ENCODE data around the gene LYPD6.

DNA sequence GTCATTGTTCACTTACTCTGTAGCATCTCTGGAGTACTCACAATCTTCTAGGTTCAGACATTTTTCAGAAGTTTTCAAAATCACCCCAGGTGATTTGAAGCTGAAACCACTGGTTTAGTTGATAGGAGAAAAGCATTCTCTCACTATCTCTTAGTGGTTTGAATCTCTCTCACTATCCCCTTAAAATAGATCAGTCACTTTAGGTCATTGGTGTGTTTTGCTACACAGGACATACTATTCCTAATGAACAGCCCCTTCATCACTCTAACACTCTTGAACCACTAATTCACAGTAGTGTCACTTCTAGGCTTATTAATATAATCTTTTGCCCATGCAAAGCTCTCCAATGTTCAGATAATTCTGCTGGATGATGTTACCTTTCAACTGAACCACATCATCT, 34.5 kb downstream of the LYPD6 start:
- TF ChIP-seq CTCF (IDR thresholded peaks at IDR 0.05), result no peak
- TF ChIP-seq ZFX (IDR thresholded peaks at IDR 0.05; ENCODE audit: borderline replicate concordance), result no peak
